MM.1S (cell line): ENCODE results near the gene KCNH1.

Source experiments
- EZH2 ChIP-seq: fragments of 300-600 bp; sonication (generic); optimal IDR thresholded peaks from 2 replicates; pipeline ENCODE3; 2017; ENCODE audit warnings: low read depth, mild to moderate bottlenecking, antibody characterized with exemption, low read length, mixed read lengths
- TF ChIP-seq, protein P1 (sequence below): fragments of 300-600 bp; sonication (generic); IDR thresholded peaks from 2 replicates; pipeline ENCODE4 v1.5.1; 2016; ENCODE audit warnings: antibody characterized with exemption, low read length, mixed read lengths

DNA sequence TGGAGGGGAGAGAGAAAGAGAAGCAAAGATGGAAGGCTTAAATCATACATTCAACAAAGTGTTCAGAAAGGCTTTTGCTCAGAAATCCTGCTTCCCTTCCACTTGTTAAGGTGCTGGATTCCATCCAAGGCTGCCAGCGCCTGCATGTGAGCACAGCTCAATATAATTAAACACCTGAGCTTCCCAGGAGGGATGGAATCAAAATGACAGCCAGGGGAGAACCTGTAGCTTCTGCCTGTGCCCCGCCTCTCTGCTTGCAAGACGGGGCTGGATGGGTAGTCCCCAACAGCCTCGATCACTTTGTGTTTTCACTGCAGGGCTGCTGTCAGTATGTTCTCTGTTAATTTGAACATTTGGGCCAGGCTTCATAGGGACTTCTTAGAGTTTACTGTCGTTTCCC is 225.7 kb downstream of the KCNH1 start:
- TF ChIP-seq, protein P1, sequence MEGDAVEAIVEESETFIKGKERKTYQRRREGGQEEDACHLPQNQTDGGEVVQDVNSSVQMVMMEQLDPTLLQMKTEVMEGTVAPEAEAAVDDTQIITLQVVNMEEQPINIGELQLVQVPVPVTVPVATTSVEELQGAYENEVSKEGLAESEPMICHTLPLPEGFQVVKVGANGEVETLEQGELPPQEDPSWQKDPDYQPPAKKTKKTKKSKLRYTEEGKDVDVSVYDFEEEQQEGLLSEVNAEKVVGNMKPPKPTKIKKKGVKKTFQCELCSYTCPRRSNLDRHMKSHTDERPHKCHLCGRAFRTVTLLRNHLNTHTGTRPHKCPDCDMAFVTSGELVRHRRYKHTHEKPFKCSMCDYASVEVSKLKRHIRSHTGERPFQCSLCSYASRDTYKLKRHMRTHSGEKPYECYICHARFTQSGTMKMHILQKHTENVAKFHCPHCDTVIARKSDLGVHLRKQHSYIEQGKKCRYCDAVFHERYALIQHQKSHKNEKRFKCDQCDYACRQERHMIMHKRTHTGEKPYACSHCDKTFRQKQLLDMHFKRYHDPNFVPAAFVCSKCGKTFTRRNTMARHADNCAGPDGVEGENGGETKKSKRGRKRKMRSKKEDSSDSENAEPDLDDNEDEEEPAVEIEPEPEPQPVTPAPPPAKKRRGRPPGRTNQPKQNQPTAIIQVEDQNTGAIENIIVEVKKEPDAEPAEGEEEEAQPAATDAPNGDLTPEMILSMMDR, result no peak
- TF ChIP-seq EZH2, result no peak
